ENCODE results near the gene LIG1. TPM values are rescaled to one million over a fixed set of nuclear protein-coding genes. Genes with fewer than 3 reads are reported as not detected.

Gene LIG1
- total RNA-seq (10 to 100 TPM; 12.3 to 36.2 (median 20.0) TPM), polyA plus RNA-seq (10 to 100 TPM; 12.9 to 22.7 TPM)
- long read RNA-seq, donor 1, transcript LIG1-201 (28 exons, 3,384 nt): major isoform, 21 of 52 reads
- long read RNA-seq, donor 1, partial matches to known transcripts: 15 of 52 reads
- long read RNA-seq, donor 1, other reads (novel, unspliced or antisense): 13 of 52 reads
- long read RNA-seq, donor 2, partial matches to known transcripts: 0 of 5 reads
- long read RNA-seq, donor 2, other reads (novel, unspliced or antisense): 0 of 5 reads
- long read RNA-seq, donor 3, transcript LIG1-201 (28 exons, 3,384 nt): major isoform, 14 of 40 reads
- long read RNA-seq, donor 3, partial matches to known transcripts: 12 of 40 reads
- long read RNA-seq, donor 3, other reads (novel, unspliced or antisense): 13 of 40 reads

DNA sequence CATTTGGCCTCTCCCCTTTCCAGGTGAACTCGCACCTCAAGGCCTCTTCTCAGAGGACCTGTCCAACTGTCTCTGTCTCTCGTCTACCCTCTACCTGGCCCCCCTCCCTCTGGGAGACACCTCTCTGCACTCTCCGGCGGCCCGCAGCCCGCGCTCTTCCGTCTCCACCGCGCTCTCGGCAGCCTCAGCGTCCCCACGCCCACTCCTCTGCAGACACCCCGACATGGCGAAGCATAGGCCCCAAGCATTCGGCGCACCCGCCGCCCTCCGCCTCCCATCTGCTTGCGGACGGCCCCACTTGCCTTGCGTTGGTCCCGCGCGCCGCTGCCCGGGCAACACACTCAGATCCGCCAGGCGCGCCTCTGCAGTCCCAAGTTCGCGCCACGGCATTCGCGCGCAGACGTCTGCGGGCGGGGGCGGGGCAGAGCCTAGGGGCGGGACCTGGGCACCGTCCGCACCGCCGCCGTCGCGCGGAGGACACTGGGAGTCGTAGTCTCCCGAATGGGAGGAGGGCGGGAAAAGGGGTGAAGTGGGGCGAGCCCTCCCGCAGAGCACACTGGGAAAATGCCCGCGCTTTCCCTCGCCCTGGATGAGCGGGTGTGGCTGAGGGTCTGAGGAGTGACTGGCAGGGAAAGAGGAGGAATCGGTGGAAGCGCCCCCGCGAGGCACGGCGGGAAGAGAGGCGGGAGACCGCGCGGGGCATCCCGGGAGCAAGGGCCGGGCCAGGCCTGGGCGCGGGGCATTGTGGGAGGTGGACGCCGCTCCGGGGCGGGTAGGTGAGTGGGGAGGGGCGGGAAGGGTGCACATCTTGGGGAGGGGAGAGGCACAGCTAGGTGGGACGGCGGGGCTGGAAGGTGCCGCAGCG is at the start of gene LIG1, which contains the start of gene ZSWIM9:
LIG1 (minus strand) TSS at position 406 of the 865 bp plus-strand sequence. CDS start 4,778 bp downstream, outside the sequence.
ZSWIM9 (plus strand) TSS at position 742 of the 865 bp plus-strand sequence. CDS start 1,123 bp downstream, outside the sequence.
- Histone ChIP-seq H3K27me3 (no peaks in the 10 kb centered on the region), H3K27ac (peak within 1 kb of the TSS; percentile 76 to 96), H3K36me3 (no peaks in the 10 kb centered on the region), H3K4me3 (peak within 1 kb of the TSS; percentile 84), H3K9me3 (no peaks in the 10 kb centered on the region), H3K4me1 (ENCODE audit: insufficient read depth) (no peaks in the 10 kb centered on the region)
- peak; percentile 91 to 95 (median 92) for DNase-seq
- TF ChIP-seq, protein P1, sequence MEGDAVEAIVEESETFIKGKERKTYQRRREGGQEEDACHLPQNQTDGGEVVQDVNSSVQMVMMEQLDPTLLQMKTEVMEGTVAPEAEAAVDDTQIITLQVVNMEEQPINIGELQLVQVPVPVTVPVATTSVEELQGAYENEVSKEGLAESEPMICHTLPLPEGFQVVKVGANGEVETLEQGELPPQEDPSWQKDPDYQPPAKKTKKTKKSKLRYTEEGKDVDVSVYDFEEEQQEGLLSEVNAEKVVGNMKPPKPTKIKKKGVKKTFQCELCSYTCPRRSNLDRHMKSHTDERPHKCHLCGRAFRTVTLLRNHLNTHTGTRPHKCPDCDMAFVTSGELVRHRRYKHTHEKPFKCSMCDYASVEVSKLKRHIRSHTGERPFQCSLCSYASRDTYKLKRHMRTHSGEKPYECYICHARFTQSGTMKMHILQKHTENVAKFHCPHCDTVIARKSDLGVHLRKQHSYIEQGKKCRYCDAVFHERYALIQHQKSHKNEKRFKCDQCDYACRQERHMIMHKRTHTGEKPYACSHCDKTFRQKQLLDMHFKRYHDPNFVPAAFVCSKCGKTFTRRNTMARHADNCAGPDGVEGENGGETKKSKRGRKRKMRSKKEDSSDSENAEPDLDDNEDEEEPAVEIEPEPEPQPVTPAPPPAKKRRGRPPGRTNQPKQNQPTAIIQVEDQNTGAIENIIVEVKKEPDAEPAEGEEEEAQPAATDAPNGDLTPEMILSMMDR (IDR thresholded peaks at IDR 0.05): peak in 1 of 3 donors; percentile 16
- TF ChIP-seq EP300 (IDR thresholded peaks at IDR 0.05) (no peak), POLR2A (IDR thresholded peaks at IDR 0.05) (no peak)
- 0 to 1% (median 1%) methylated on average over 65 to 82 of the region's 82 CpGs for WGBS, 3 donors
- intact Hi-C loops (cut with DNase I): no loop called here

DNA sequence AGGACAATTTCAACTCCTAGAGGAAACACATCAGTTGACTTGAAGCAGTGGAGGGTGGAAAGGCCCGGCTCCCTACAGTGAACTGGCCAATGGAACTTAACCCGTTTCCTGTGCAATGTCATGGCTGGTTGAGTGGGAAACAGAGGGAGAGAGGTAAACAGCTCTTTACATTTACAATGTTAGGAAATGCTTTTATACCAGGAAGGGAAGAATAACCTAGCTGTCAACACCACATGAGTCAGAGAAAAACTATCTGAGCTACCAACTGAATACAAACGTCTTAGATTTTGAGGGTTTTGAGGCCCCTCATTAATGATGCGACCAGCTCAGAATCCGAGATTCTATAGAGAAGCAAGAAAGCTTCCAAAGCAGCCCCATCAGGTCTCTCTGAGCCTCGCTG is 48.9 kb upstream of the LIG1 start:
- intact Hi-C loops (cut with DNase I): no loop called here
- TF ChIP-seq, protein P1 (IDR thresholded peaks at IDR 0.05): no peak
- TF ChIP-seq POLR2A (IDR thresholded peaks at IDR 0.05): no peak
- TF ChIP-seq EP300 (IDR thresholded peaks at IDR 0.05): no peak
- no peak overlapping the region for H3K4me3 ChIP-seq
- H3K36me3 ChIP-seq: no peaks in the 10 kb centered on the region
- H3K27me3 ChIP-seq: no peaks in the 10 kb centered on the region
- no peak overlapping the region for H3K27ac ChIP-seq
- no peaks in the 10 kb centered on the region for H3K9me3 ChIP-seq
- no peaks in the 10 kb centered on the region for H3K4me1 ChIP-seq (ENCODE audit: insufficient read depth)
- WGBS, 3 donors: 88 to 92% (median 88%) methylated on average over 6 of the region's 6 CpGs
- no peak for DNase-seq

GRCh38 chr19:48216933-48217332 is 46.8 kb upstream of the LIG1 start:
- no peak for DNase-seq
- intact Hi-C loops (cut with DNase I): no loop called here
- no peaks in the 10 kb centered on the region for H3K4me1 ChIP-seq (ENCODE audit: insufficient read depth)
- 80 to 88% (median 80%) methylated on average over 14 of the region's 14 CpGs for WGBS, 3 donors
- no peak overlapping the region for H3K27ac ChIP-seq
- H3K27me3 ChIP-seq: no peaks in the 10 kb centered on the region
- no peak overlapping the region for H3K4me3 ChIP-seq
- H3K9me3 ChIP-seq: no peaks in the 10 kb centered on the region
- H3K36me3 ChIP-seq: no peaks in the 10 kb centered on the region
- TF ChIP-seq EP300 (IDR thresholded peaks at IDR 0.05) (no peak), POLR2A (IDR thresholded peaks at IDR 0.05) (no peak)
- TF ChIP-seq, protein P1 (IDR thresholded peaks at IDR 0.05): no peak

- H3K36me3 ChIP-seq: no peaks in the 10 kb centered on the region
- TF ChIP-seq EP300 (IDR thresholded peaks at IDR 0.05): no peak
- TF ChIP-seq, protein P1 (IDR thresholded peaks at IDR 0.05): no peak
- WGBS, 3 donors: 92 to 96% (median 93%) methylated on average over 5 of the region's 5 CpGs
- H3K4me3 ChIP-seq: no peak overlapping the region
- intact Hi-C loops (cut with DNase I): no loop called here
- no peaks in the 10 kb centered on the region for H3K9me3 ChIP-seq
- no peaks in the 10 kb centered on the region for H3K27me3 ChIP-seq
- DNase-seq: no peak
- H3K4me1 ChIP-seq (ENCODE audit: insufficient read depth): no peaks in the 10 kb centered on the region
- no peak overlapping the region for H3K27ac ChIP-seq
These were observed 43.8 kb upstream of the LIG1 start for GRCh38 chr19:48213959-48214358.

Measured in ovary (tissue), 10 donors.